ENCODE measurements around the gene NUDT14.
A peak's percentile ranks its signal among the peaks of the same experiment; 100 is the strongest.

NUDT14 gene

GRCh38 chr14:105171004-105171673 lies 10.0 kb downstream of the NUDT14 start:
- H3K4me1 ChIP-seq (ENCODE audit: insufficient read depth, poor library complexity, severe bottlenecking) = peaks cover 16% of the 10 kb centered on the region
- H3K4me3 ChIP-seq (ENCODE audit: severe bottlenecking) = no peak overlapping the region
- no peaks in the 10 kb centered on the region for H3K27me3 ChIP-seq (ENCODE audit: insufficient read depth, poor library complexity, severe bottlenecking)
- DNase-seq (ENCODE audit: low spot score) (no peak), ATAC-seq (ENCODE audit: low read depth) (no peak)
- H3K9me3 ChIP-seq (ENCODE audit: severe bottlenecking) = no peaks in the 10 kb centered on the region
- H3K36me3 ChIP-seq (ENCODE audit: low read depth) = no peaks in the 10 kb centered on the region
- no peak for TF ChIP-seq CTCF (IDR thresholded peaks at IDR 0.05; ENCODE audit: poor library complexity, severe bottlenecking)
- no peak overlapping the region for H3K27ac ChIP-seq (ENCODE audit: poor library complexity, severe bottlenecking)

- Histone ChIP-seq H3K4me1 (ENCODE audit: insufficient read depth, poor library complexity, severe bottlenecking) (peaks cover 19% of the 10 kb centered on the region), H3K27me3 (ENCODE audit: insufficient read depth, poor library complexity, severe bottlenecking) (no peaks in the 10 kb centered on the region), H3K36me3 (ENCODE audit: low read depth) (no peaks in the 10 kb centered on the region), H3K9me3 (ENCODE audit: severe bottlenecking) (no peaks in the 10 kb centered on the region), H3K27ac (ENCODE audit: poor library complexity, severe bottlenecking) (no peak overlapping the region), H3K4me3 (ENCODE audit: severe bottlenecking) (no peak overlapping the region)
- ATAC-seq (ENCODE audit: low read depth) (no peak), DNase-seq (ENCODE audit: low spot score) (no peak)
- TF ChIP-seq CTCF (IDR thresholded peaks at IDR 0.05; ENCODE audit: poor library complexity, severe bottlenecking) = no peak
These were observed 11.1 kb downstream of the NUDT14 start for GRCh38 chr14:105169776-105170655.

GRCh38 chr14:105168979-105169507 lies 12.1 kb downstream of the NUDT14 start:
- no peak for DNase-seq (ENCODE audit: low spot score)
- no peaks in the 10 kb centered on the region for H3K27me3 ChIP-seq (ENCODE audit: insufficient read depth, poor library complexity, severe bottlenecking)
- no peak overlapping the region for H3K27ac ChIP-seq (ENCODE audit: poor library complexity, severe bottlenecking)
- peak; percentile 35 for TF ChIP-seq CTCF (IDR thresholded peaks at IDR 0.05; ENCODE audit: poor library complexity, severe bottlenecking)
- ATAC-seq (ENCODE audit: low read depth) = no peak
- no peaks in the 10 kb centered on the region for H3K9me3 ChIP-seq (ENCODE audit: severe bottlenecking)
- peaks cover 4% of the 10 kb centered on the region; the same call in 1 of the 2 replicates for H3K36me3 ChIP-seq (ENCODE audit: low read depth)
- H3K4me3 ChIP-seq (ENCODE audit: severe bottlenecking) = peak overlapping the region; percentile 33
- H3K4me1 ChIP-seq (ENCODE audit: insufficient read depth, poor library complexity, severe bottlenecking) = peaks cover 19% of the 10 kb centered on the region

- H3K9me3 ChIP-seq (ENCODE audit: severe bottlenecking) = no peaks in the 10 kb centered on the region
- peaks cover 4% of the 10 kb centered on the region; the same call in 1 of the 2 replicates for H3K36me3 ChIP-seq (ENCODE audit: low read depth)
- H3K27me3 ChIP-seq (ENCODE audit: insufficient read depth, poor library complexity, severe bottlenecking) = no peaks in the 10 kb centered on the region
- ATAC-seq (ENCODE audit: low read depth) (peak; percentile 6; the same call in 1 of the 3 replicates), DNase-seq (ENCODE audit: low spot score) (no peak)
- H3K4me1 ChIP-seq (ENCODE audit: insufficient read depth, poor library complexity, severe bottlenecking) = peaks cover 19% of the 10 kb centered on the region
- peak within 1 kb of the TSS; percentile 78 for H3K27ac ChIP-seq (ENCODE audit: poor library complexity, severe bottlenecking)
- no peak for TF ChIP-seq CTCF (IDR thresholded peaks at IDR 0.05; ENCODE audit: poor library complexity, severe bottlenecking)
- H3K4me3 ChIP-seq (ENCODE audit: severe bottlenecking) = peak within 1 kb of the TSS; percentile 36
These were observed 12.6 kb downstream of the NUDT14 start, which contains the start of gene JAG2 for GRCh38 chr14:105168496-105168978. TSS of gene JAG2 (minus strand) at chr14:105168776. CDS start at chr14:105168420, 356 bp downstream.

Data from RWPE2 (cell line).